Ammon's horn (tissue), 1 donor: ENCODE measurements around the gene CIAO2A.
A peak's percentile ranks its signal among the peaks of the same experiment; 100 is the strongest.
"Not testable (repeated sequence)": the region's sequence is repeated elsewhere in the genome, so short reads cannot be mapped to it uniquely, and the experiment has no call there.

Experiments
- DNase-seq: peaks from one replicate; pipeline ENCODE4 v3.0.0-alpha.2; 2016; ENCODE audit warnings: low spot score

Gene CIAO2A

GRCh38 chr15:64093627-64094417, at the start of gene CIAO2A:
Gene CIAO2A (minus strand): TSS chr15:64093838. CDS start chr15:64093768, 70 bp downstream.
- DNase-seq = peak; percentile 99

- DNase-seq = no peak
Observed at GRCh38 chr15:64143276-64143675, 49.6 kb upstream of the CIAO2A start.

- DNase-seq = no peak
Observed at GRCh38 chr15:64141798-64142512, 48.3 kb upstream of the CIAO2A start.

- DNase-seq = no peak
Observed at GRCh38 chr15:64138331-64138941, 44.8 kb upstream of the CIAO2A start.

- peak; percentile 83 for DNase-seq
Observed at GRCh38 chr15:64137226-64137833, 43.7 kb upstream of the CIAO2A start.

- DNase-seq = no peak
Observed at GRCh38 chr15:64136347-64136746, 42.7 kb upstream of the CIAO2A start.

- peak; percentile 86 for DNase-seq
Observed at GRCh38 chr15:64134345-64134829, 40.7 kb upstream of the CIAO2A start.

- DNase-seq = no peak
Observed at GRCh38 chr15:64133623-64134344, 40.1 kb upstream of the CIAO2A start.

GRCh38 chr15:64132217-64132616, 38.6 kb upstream of the CIAO2A start:
- DNase-seq = no peak

- DNase-seq = peak; percentile 64
Observed at GRCh38 chr15:64131547-64131946, 37.9 kb upstream of the CIAO2A start.

GRCh38 chr15:64130159-64130558, 36.5 kb upstream of the CIAO2A start:
- no peak for DNase-seq

GRCh38 chr15:64127521-64128270, 34.1 kb upstream of the CIAO2A start:
- DNase-seq = no peak

GRCh38 chr15:64125978-64126377, 32.3 kb upstream of the CIAO2A start:
- no peak for DNase-seq

- DNase-seq = peak; percentile 96
Observed at GRCh38 chr15:64122936-64123351, 29.3 kb upstream of the CIAO2A start.

- peak; percentile 48 for DNase-seq
Observed at GRCh38 chr15:64122444-64122843, 28.8 kb upstream of the CIAO2A start.

- DNase-seq = no peak
Observed at GRCh38 chr15:64121614-64122013, 28.0 kb upstream of the CIAO2A start.

GRCh38 chr15:64120322-64120721, 26.7 kb upstream of the CIAO2A start:
- DNase-seq = not testable (repeated sequence)

- DNase-seq = no peak
Observed at GRCh38 chr15:64117759-64118487, 24.3 kb upstream of the CIAO2A start.

- no peak for DNase-seq
Observed at GRCh38 chr15:64112904-64113303, 19.3 kb upstream of the CIAO2A start.
